HL-60 (cell line): ENCODE data around the gene ETFA.

Source experiments
- DNase-seq, 2 experiments: peaks; one replicate each; pipeline ENCODE4 v3.0.0-alpha.2; 2010 to 2020; ENCODE audit warnings: low read depth in 1 of 2, low spot score in 1 of 2
- H3K27ac ChIP-seq: fragments of 250-450 bp; sonication (Bioruptor Pico); replicated peaks from 2 replicates; pipeline ENCODE4 v1.5.1; 2020; ENCODE audit warnings: mild to moderate bottlenecking, moderate library complexity
- H3K27me3 ChIP-seq: fragments of 250-450 bp; sonication (Bioruptor Pico); 2 replicates; pipeline ENCODE4 v1.5.1; 2021; ENCODE audit warnings: mild to moderate bottlenecking, moderate library complexity; ENCODE audit not compliant: insufficient read depth, poor library complexity, severe bottlenecking
- H3K4me3 ChIP-seq: replicated peaks from 2 replicates; pipeline ENCODE4 v1.5.1; 2011; ENCODE audit warnings: mild to moderate bottlenecking, control low read depth, low read length; ENCODE audit not compliant: insufficient read depth
- CTCF ChIP-seq: IDR thresholded peaks from one replicate; pipeline ENCODE4 v1.5.1; 2011; ENCODE audit warnings: low read length, control low read depth, inconsistent platforms; ENCODE audit not compliant: insufficient read depth
- GABPA ChIP-seq: IDR thresholded peaks from 2 replicates; pipeline ENCODE4 v1.6.1; 2012; ENCODE audit warnings: low read depth
- POLR2AphosphoS5 ChIP-seq: IDR thresholded peaks from 2 replicates; pipeline ENCODE4 v1.6.1; 2012; ENCODE audit warnings: low read depth
- REST ChIP-seq: IDR thresholded peaks from 2 replicates; pipeline ENCODE4 v1.6.1; 2012; ENCODE audit warnings: low read depth; ENCODE audit not compliant: insufficient replicate concordance
- SPI1 ChIP-seq: IDR thresholded peaks from 2 replicates; pipeline ENCODE4 v1.6.1; 2012; ENCODE audit warnings: low read depth, mild to moderate bottlenecking, borderline replicate concordance

Gene ETFA

GRCh38 chr15:76289582-76289981 is 21.7 kb downstream of the ETFA start:
- H3K27me3 ChIP-seq = no peaks in the 10 kb centered on the region
- H3K27ac ChIP-seq = no peak overlapping the region
- no peak for DNase-seq
- no peak overlapping the region for H3K4me3 ChIP-seq
- no peak for TF ChIP-seq REST
- TF ChIP-seq POLR2AphosphoS5 = no peak
- TF ChIP-seq GABPA = no peak
- no peak for TF ChIP-seq SPI1
- no peak for TF ChIP-seq CTCF

- TF ChIP-seq REST (no peak), GABPA (no peak), CTCF (no peak), POLR2AphosphoS5 (no peak), SPI1 (no peak)
- Histone ChIP-seq H3K27me3 (no peaks in the 10 kb centered on the region), H3K4me3 (no peak overlapping the region), H3K27ac (no peak overlapping the region)
- no peak for DNase-seq
These were observed 24.9 kb downstream of the ETFA start for GRCh38 chr15:76286271-76286879.

GRCh38 chr15:76285241-76285825 is 25.9 kb downstream of the ETFA start:
- H3K4me3 ChIP-seq = no peak overlapping the region
- no peak for TF ChIP-seq SPI1
- TF ChIP-seq CTCF = peak; percentile 17
- peak in 1 of 2 experiments; percentile 11 for DNase-seq
- no peaks in the 10 kb centered on the region for H3K27me3 ChIP-seq
- no peak overlapping the region for H3K27ac ChIP-seq

GRCh38 chr15:76282465-76282864 is 28.8 kb downstream of the ETFA start:
- no peak overlapping the region for H3K4me3 ChIP-seq
- DNase-seq = no peak
- H3K27ac ChIP-seq = no peak overlapping the region
- TF ChIP-seq GABPA (no peak), REST (no peak), POLR2AphosphoS5 (no peak), SPI1 (no peak), CTCF (no peak)
- no peaks in the 10 kb centered on the region for H3K27me3 ChIP-seq
